Ecto neural progenitor cell (in vitro differentiated cells): ENCODE data around the gene DAPK1.

ENCODE experiments used
- DNase-seq: peaks from one replicate; pipeline ENCODE4 v3.0.0-alpha.2; 2018; ENCODE audit warnings: low spot score

The DAPK1 gene

GRCh38 chr9:87685871-87686519 is 188.3 kb downstream of the DAPK1 start:
- no peak for DNase-seq

GRCh38 chr9:87686520-87687090 is 188.9 kb downstream of the DAPK1 start:
- DNase-seq: no peak

GRCh38 chr9:87687207-87687606 is 189.5 kb downstream of the DAPK1 start:
- no peak for DNase-seq

GRCh38 chr9:87694236-87694755 is 196.6 kb downstream of the DAPK1 start:
- DNase-seq: no peak

- no peak for DNase-seq
Observed at GRCh38 chr9:87695523-87695922, 197.9 kb downstream of the DAPK1 start.

GRCh38 chr9:87696641-87697040 is 199.0 kb downstream of the DAPK1 start:
- DNase-seq: no peak

GRCh38 chr9:87698069-87698809 is 200.6 kb downstream of the DAPK1 start:
- no peak for DNase-seq

- DNase-seq: no peak
Observed at GRCh38 chr9:87699835-87700234, 202.2 kb downstream of the DAPK1 start.

- no peak for DNase-seq
Observed at GRCh38 chr9:87701491-87701890, 203.8 kb downstream of the DAPK1 start.

- DNase-seq: peak; percentile 63
Observed at GRCh38 chr9:87701931-87702421, 204.3 kb downstream of the DAPK1 start.

GRCh38 chr9:87702921-87703320 is 205.3 kb downstream of the DAPK1 start:
- no peak for DNase-seq

GRCh38 chr9:87703636-87704276 is 206.1 kb downstream of the DAPK1 start:
- no peak for DNase-seq

GRCh38 chr9:87704342-87704741 is 206.7 kb downstream of the DAPK1 start:
- DNase-seq: no peak

- no peak for DNase-seq
Observed at GRCh38 chr9:87706066-87706739, 208.5 kb downstream of the DAPK1 start.

- no peak for DNase-seq
Observed at GRCh38 chr9:87707805-87708506, 210.3 kb downstream of the DAPK1 start.

- no peak for DNase-seq
Observed at GRCh38 chr9:87708546-87708945, 210.9 kb downstream of the DAPK1 start.

GRCh38 chr9:87708986-87709728 is 211.5 kb downstream of the DAPK1 start:
- DNase-seq: no peak

- DNase-seq: no peak
Observed at GRCh38 chr9:87710443-87710842, 212.8 kb downstream of the DAPK1 start.

- DNase-seq: no peak
Observed at GRCh38 chr9:87711857-87712800, 214.5 kb downstream of the DAPK1 start.
